GM13977 (cell line): ENCODE measurements around the gene GPR183.
A peak's percentile ranks its signal among the peaks of the same experiment; 100 is the strongest.

Experiments
- DNase-seq: peaks from one replicate; pipeline ENCODE4 v3.0.0; 2012; ENCODE audit warnings: low spot score
- CTCF ChIP-seq: IDR thresholded peaks from 2 replicates; pipeline ENCODE4 v1.5.1; 2012; ENCODE audit warnings: mild to moderate bottlenecking, control low read depth; ENCODE audit not compliant: insufficient read depth; ENCODE audit errors: extremely low read depth, missing control alignments
- in situ Hi-C: fragments of 300-500 bp; cut with MboI; formaldehyde crosslinking; loops from one replicate; pipeline ENCODE4 v1.12.0; 2022; ENCODE audit warnings: low sequenced_read_pairs, low pct_unique_long_range_greater_than_20kb, mixed read lengths, inconsistent platforms; ENCODE audit not compliant: unreplicated experiment

The GPR183 gene

GRCh38 chr13:99294198-99294597 is 13.0 kb downstream of the GPR183 start:
- TF ChIP-seq CTCF: no peak
- in situ Hi-C loops: loop anchor here (25.0 kb wide), 1 partner anchor 93 kb away; no protein-coding TSS in a partner anchor
- no peak for DNase-seq

- in situ Hi-C loops: loop anchor here (25.0 kb wide), 1 partner anchor 94 kb away; no protein-coding TSS in a partner anchor
- TF ChIP-seq CTCF: no peak
- no peak for DNase-seq
These were observed 14.0 kb downstream of the GPR183 start for GRCh38 chr13:99293178-99293577.

- no peak for DNase-seq
These were observed 16.3 kb downstream of the GPR183 start for GRCh38 chr13:99290894-99291293.

GRCh38 chr13:99289674-99290337 is 17.4 kb downstream of the GPR183 start:
- no peak for DNase-seq
- TF ChIP-seq CTCF: no peak
- in situ Hi-C loops: loop anchor here (25.0 kb wide), 1 partner anchor 97 kb away; no protein-coding TSS in a partner anchor

More at GRCh38 chr13:99290894-99291293, 16.3 kb downstream of the GPR183 start:
- in situ Hi-C loops: loop anchor here (25.0 kb wide), 1 partner anchor 96 kb away; no protein-coding TSS in a partner anchor
- no peak for TF ChIP-seq CTCF

GRCh38 chr13:99289271-99289670 is 17.9 kb downstream of the GPR183 start:
- no peak for TF ChIP-seq CTCF
- DNase-seq: no peak
- in situ Hi-C loops: loop anchor here (25.0 kb wide), 1 partner anchor 98 kb away; no protein-coding TSS in a partner anchor

- TF ChIP-seq CTCF: no peak
- in situ Hi-C loops: loop anchor here (25.0 kb wide), 1 partner anchor 99 kb away; no protein-coding TSS in a partner anchor
- DNase-seq: peak; percentile 63
These were observed 19.1 kb downstream of the GPR183 start for GRCh38 chr13:99288089-99288488.

- no peak for DNase-seq
- no peak for TF ChIP-seq CTCF
- in situ Hi-C loops: loop anchor here (25.0 kb wide), 1 partner anchor 100 kb away; no protein-coding TSS in a partner anchor
These were observed 19.6 kb downstream of the GPR183 start for GRCh38 chr13:99287551-99287950.
